ENCODE measurements around the gene PCDHGA7.
A peak's percentile ranks its signal among the peaks of the same experiment; 100 is the strongest.
"Not testable (repeated sequence)": the region's sequence is repeated elsewhere in the genome, so short reads cannot be mapped to it uniquely, and the experiment has no call there.

PCDHGA7 gene

GRCh38 chr5:141403387-141403786, 20.8 kb downstream of the PCDHGA7 start:
- H3K4me3 ChIP-seq (ENCODE audit: low read depth, low read length) = no peak overlapping the region
- no peak overlapping the region for H3K27ac ChIP-seq (ENCODE audit: low read depth, low read length)
- H3K9me3 ChIP-seq (ENCODE audit: insufficient read depth, low read depth, low read length) = peaks cover 31% of the 10 kb centered on the region
- no peak overlapping the region for H3K4me2 ChIP-seq (ENCODE audit: low read length)
- peaks cover 3 to 11% of the 10 kb centered on the region in 2 experiments for H3K36me3 ChIP-seq (ENCODE audit: control insufficient read depth in 1 of 2, insufficient read depth in 2 of 2, low read length in 2 of 2)
- no peak overlapping the region for H2AFZ ChIP-seq (ENCODE audit: insufficient read depth, low read length, poor library complexity)
- no peak overlapping the region for H3K9ac ChIP-seq (ENCODE audit: low read length)
- H3K23ac ChIP-seq (ENCODE audit: low read length) = no peak overlapping the region
- H2BK12ac ChIP-seq (ENCODE audit: low read length) = no peak overlapping the region
- no peak for DNase-seq
- H3K14ac ChIP-seq (ENCODE audit: low read length) = no peak overlapping the region
- H2BK120ac ChIP-seq (ENCODE audit: insufficient read depth, low read length, poor library complexity) = no peak overlapping the region
- H3K27me3 ChIP-seq (ENCODE audit: insufficient read depth, low read length) = no peaks in the 10 kb centered on the region
- no peak overlapping the region for H4K12ac ChIP-seq (ENCODE audit: low read depth, low read length)
- H3K79me2 ChIP-seq (ENCODE audit: control insufficient read depth, insufficient read depth, low read length, poor library complexity) = no peaks in the 10 kb centered on the region
- WGBS (ENCODE audit: extremely low coverage, insufficient coverage, insufficient read length) = no CpG with 5 or more reads among the region's 22 CpGs
- no peak overlapping the region for H2AK5ac ChIP-seq (ENCODE audit: low read length)
- no peaks in the 10 kb centered on the region for H3K79me1 ChIP-seq (ENCODE audit: low read length)
- no peak overlapping the region for H4K91ac ChIP-seq (ENCODE audit: low read depth, low read length)
- no peak overlapping the region for H2BK5ac ChIP-seq (ENCODE audit: low read depth, low read length, poor library complexity)
- no peak overlapping the region for H3K4ac ChIP-seq (ENCODE audit: low read depth, low read length)
- H3K18ac ChIP-seq (ENCODE audit: low read length) = no peak overlapping the region
- no peaks in the 10 kb centered on the region for H3K4me1 ChIP-seq (ENCODE audit: control insufficient read depth in 1 of 2, insufficient read depth in 2 of 2, low read length in 2 of 2)
- H4K8ac ChIP-seq (ENCODE audit: low read depth, low read length) = no peak overlapping the region

GRCh38 chr5:141407790-141408505, 25.4 kb downstream of the PCDHGA7 start, which contains the start of gene PCDHGB6:
TSS of gene PCDHGB6 (plus strand) at chr5:141408021. CDS start at chr5:141408203, 182 bp downstream.
- H3K4ac ChIP-seq (ENCODE audit: low read depth, low read length); H3K79me1 ChIP-seq (ENCODE audit: low read length); H3K4me1 ChIP-seq (ENCODE audit: control insufficient read depth in 1 of 2, insufficient read depth in 2 of 2, low read length in 2 of 2); H3K14ac ChIP-seq (ENCODE audit: low read length); H3K18ac ChIP-seq (ENCODE audit: low read length); H3K79me2 ChIP-seq (ENCODE audit: control insufficient read depth, insufficient read depth, low read length, poor library complexity); H3K27ac ChIP-seq (ENCODE audit: low read depth, low read length); H2BK120ac ChIP-seq (ENCODE audit: insufficient read depth, low read length, poor library complexity); H2BK12ac ChIP-seq (ENCODE audit: low read length); H2AK5ac ChIP-seq (ENCODE audit: low read length); H3K36me3 ChIP-seq (ENCODE audit: control insufficient read depth in 1 of 2, insufficient read depth in 2 of 2, low read length in 2 of 2); H4K12ac ChIP-seq (ENCODE audit: low read depth, low read length); H4K8ac ChIP-seq (ENCODE audit: low read depth, low read length); H3K27me3 ChIP-seq (ENCODE audit: insufficient read depth, low read length); H3K9ac ChIP-seq (ENCODE audit: low read length); H3K23ac ChIP-seq (ENCODE audit: low read length); H2BK5ac ChIP-seq (ENCODE audit: low read depth, low read length, poor library complexity): not testable (repeated sequence)
- peaks cover 26% of the 10 kb centered on the region for H3K9me3 ChIP-seq (ENCODE audit: insufficient read depth, low read depth, low read length)
- H3K4me2 ChIP-seq (ENCODE audit: low read length) = peak within 1 kb of the TSS; percentile 80
- no CpG with 5 or more reads among the region's 51 CpGs for WGBS (ENCODE audit: extremely low coverage, insufficient coverage, insufficient read length)
- H2AFZ ChIP-seq (ENCODE audit: insufficient read depth, low read length, poor library complexity) = peak within 1 kb of the TSS; percentile 92
- peak within 1 kb of the TSS; percentile 51 for H4K91ac ChIP-seq (ENCODE audit: low read depth, low read length)
- DNase-seq = peak in 1 of 2 donors; percentile 36
- H3K4me3 ChIP-seq (ENCODE audit: low read depth, low read length) = peak within 1 kb of the TSS; percentile 75

GRCh38 chr5:141409598-141410306, 27.2 kb downstream of the PCDHGA7 start:
- no peak overlapping the region for H2AFZ ChIP-seq (ENCODE audit: insufficient read depth, low read length, poor library complexity)
- WGBS (ENCODE audit: extremely low coverage, insufficient coverage, insufficient read length) = no CpG with 5 or more reads among the region's 64 CpGs
- no peaks in the 10 kb centered on the region for H3K79me1 ChIP-seq (ENCODE audit: low read length)
- no peak overlapping the region for H3K4me2 ChIP-seq (ENCODE audit: low read length)
- no peak overlapping the region for H3K14ac ChIP-seq (ENCODE audit: low read length)
- DNase-seq = no peak
- no peak overlapping the region for H4K91ac ChIP-seq (ENCODE audit: low read depth, low read length)
- H3K36me3 ChIP-seq (ENCODE audit: control insufficient read depth in 1 of 2, insufficient read depth in 2 of 2, low read length in 2 of 2) = peaks cover 16 to 18% of the 10 kb centered on the region in 2 experiments
- H2AK5ac ChIP-seq (ENCODE audit: low read length) = no peak overlapping the region
- no peak overlapping the region for H3K23ac ChIP-seq (ENCODE audit: low read length)
- H3K9me3 ChIP-seq (ENCODE audit: insufficient read depth, low read depth, low read length) = peaks cover 23% of the 10 kb centered on the region
- H3K4ac ChIP-seq (ENCODE audit: low read depth, low read length) = no peak overlapping the region
- no peak overlapping the region for H2BK5ac ChIP-seq (ENCODE audit: low read depth, low read length, poor library complexity)
- peak overlapping the region; percentile 7 for H3K4me3 ChIP-seq (ENCODE audit: low read depth, low read length)
- H2BK120ac ChIP-seq (ENCODE audit: insufficient read depth, low read length, poor library complexity) = no peak overlapping the region
- no peak overlapping the region for H3K18ac ChIP-seq (ENCODE audit: low read length)
- H3K4me1 ChIP-seq (ENCODE audit: control insufficient read depth in 1 of 2, insufficient read depth in 2 of 2, low read length in 2 of 2) = peaks cover 3 to 4% of the 10 kb centered on the region in 2 experiments
- no peaks in the 10 kb centered on the region for H3K79me2 ChIP-seq (ENCODE audit: control insufficient read depth, insufficient read depth, low read length, poor library complexity)
- H3K27me3 ChIP-seq (ENCODE audit: insufficient read depth, low read length) = no peaks in the 10 kb centered on the region
- H4K12ac ChIP-seq (ENCODE audit: low read depth, low read length) = no peak overlapping the region
- H3K9ac ChIP-seq (ENCODE audit: low read length) = no peak overlapping the region
- H2BK12ac ChIP-seq (ENCODE audit: low read length) = no peak overlapping the region
- no peak overlapping the region for H4K8ac ChIP-seq (ENCODE audit: low read depth, low read length)
- H3K27ac ChIP-seq (ENCODE audit: low read depth, low read length) = no peak overlapping the region

GRCh38 chr5:141411575-141411974, 29.0 kb downstream of the PCDHGA7 start:
- Histone ChIP-seq H3K4ac (ENCODE audit: low read depth, low read length) (no peak overlapping the region), H3K27ac (ENCODE audit: low read depth, low read length) (no peak overlapping the region), H3K36me3 (ENCODE audit: control insufficient read depth in 1 of 2, insufficient read depth in 2 of 2, low read length in 2 of 2) (peaks cover 16 to 20% of the 10 kb centered on the region in 2 experiments), H3K4me1 (ENCODE audit: control insufficient read depth in 1 of 2, insufficient read depth in 2 of 2, low read length in 2 of 2) (peaks cover 3 to 4% of the 10 kb centered on the region in 2 experiments), H3K79me1 (ENCODE audit: low read length) (no peaks in the 10 kb centered on the region), H3K18ac (ENCODE audit: low read length) (no peak overlapping the region), H2BK5ac (ENCODE audit: low read depth, low read length, poor library complexity) (no peak overlapping the region), H4K8ac (ENCODE audit: low read depth, low read length) (no peak overlapping the region), H2AFZ (ENCODE audit: insufficient read depth, low read length, poor library complexity) (no peak overlapping the region), H3K23ac (ENCODE audit: low read length) (no peak overlapping the region), H4K91ac (ENCODE audit: low read depth, low read length) (no peak overlapping the region), H3K27me3 (ENCODE audit: insufficient read depth, low read length) (no peaks in the 10 kb centered on the region), H3K4me2 (ENCODE audit: low read length) (no peak overlapping the region), H2BK12ac (ENCODE audit: low read length) (no peak overlapping the region), H4K12ac (ENCODE audit: low read depth, low read length) (no peak overlapping the region), H3K9me3 (ENCODE audit: insufficient read depth, low read depth, low read length) (peaks cover 20% of the 10 kb centered on the region), H3K79me2 (ENCODE audit: control insufficient read depth, insufficient read depth, low read length, poor library complexity) (no peaks in the 10 kb centered on the region), H2BK120ac (ENCODE audit: insufficient read depth, low read length, poor library complexity) (no peak overlapping the region), H3K9ac (ENCODE audit: low read length) (no peak overlapping the region), H3K4me3 (ENCODE audit: low read depth, low read length) (no peak overlapping the region), H3K14ac (ENCODE audit: low read length) (no peak overlapping the region), H2AK5ac (ENCODE audit: low read length) (no peak overlapping the region)
- DNase-seq = no peak
- WGBS (ENCODE audit: extremely low coverage, insufficient coverage, insufficient read length) = no CpG with 5 or more reads among the region's 3 CpGs
